ENCODE results near the gene ATP13A1.

ATP13A1 gene

DNA sequence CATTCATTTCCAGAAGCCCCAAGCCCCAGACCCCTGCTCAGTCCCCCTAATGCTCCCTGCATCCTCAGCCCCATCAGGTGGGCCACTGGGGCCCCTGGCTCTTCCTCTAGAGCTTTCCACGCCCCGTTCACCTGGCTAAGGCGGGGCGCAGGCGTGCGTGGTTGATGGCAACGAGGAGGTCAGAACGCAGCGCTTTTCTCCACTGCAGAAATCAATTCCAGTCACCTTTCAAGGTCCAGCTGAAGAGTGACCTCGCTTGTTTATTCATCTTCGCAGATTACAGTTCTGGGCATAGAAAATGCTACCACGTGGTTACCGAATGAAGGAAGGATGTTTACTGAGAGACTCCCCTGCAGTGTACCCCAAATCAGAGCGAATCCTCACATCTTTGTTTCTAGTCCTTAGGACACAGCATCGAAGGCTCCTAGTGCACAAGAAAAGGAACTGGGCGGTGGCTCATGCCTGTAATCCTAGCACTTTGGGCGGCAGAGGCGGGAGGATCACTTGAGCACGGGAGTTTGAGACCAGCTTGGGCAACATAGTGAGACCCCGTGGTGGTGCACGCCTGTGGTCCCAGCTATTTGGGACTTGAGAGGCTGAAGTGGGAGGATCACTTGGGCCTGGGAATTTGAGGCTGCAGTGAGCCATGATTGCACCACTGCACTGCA lies 44.2 kb downstream of the ATP13A1 start:
- TF ChIP-seq ZFP3 (CRISPR knock-in tag; IDR thresholded peaks at IDR 0.05) (no peak), OSR1 (CRISPR knock-in tag; IDR thresholded peaks at IDR 0.05) (no peak), ISL1 (CRISPR knock-in tag; IDR thresholded peaks at IDR 0.05) (no peak), ZFP30 (CRISPR knock-in tag; IDR thresholded peaks at IDR 0.05) (no peak), ARNTL (CRISPR knock-in tag; IDR thresholded peaks at IDR 0.05; ENCODE audit: borderline replicate concordance, low read depth) (no peak), CSDC2 (CRISPR knock-in tag; IDR thresholded peaks at IDR 0.05) (no peak), RARB (CRISPR knock-in tag; IDR thresholded peaks at IDR 0.05) (no peak), ZNF8 (CRISPR knock-in tag; IDR thresholded peaks at IDR 0.05) (no peak), GLIS3 (CRISPR knock-in tag; IDR thresholded peaks at IDR 0.05) (no peak), ZC3H10 (CRISPR knock-in tag; IDR thresholded peaks at IDR 0.05) (no peak), ESRRG (CRISPR knock-in tag; IDR thresholded peaks at IDR 0.05) (no peak)
- TF ChIP-seq, protein P1, sequence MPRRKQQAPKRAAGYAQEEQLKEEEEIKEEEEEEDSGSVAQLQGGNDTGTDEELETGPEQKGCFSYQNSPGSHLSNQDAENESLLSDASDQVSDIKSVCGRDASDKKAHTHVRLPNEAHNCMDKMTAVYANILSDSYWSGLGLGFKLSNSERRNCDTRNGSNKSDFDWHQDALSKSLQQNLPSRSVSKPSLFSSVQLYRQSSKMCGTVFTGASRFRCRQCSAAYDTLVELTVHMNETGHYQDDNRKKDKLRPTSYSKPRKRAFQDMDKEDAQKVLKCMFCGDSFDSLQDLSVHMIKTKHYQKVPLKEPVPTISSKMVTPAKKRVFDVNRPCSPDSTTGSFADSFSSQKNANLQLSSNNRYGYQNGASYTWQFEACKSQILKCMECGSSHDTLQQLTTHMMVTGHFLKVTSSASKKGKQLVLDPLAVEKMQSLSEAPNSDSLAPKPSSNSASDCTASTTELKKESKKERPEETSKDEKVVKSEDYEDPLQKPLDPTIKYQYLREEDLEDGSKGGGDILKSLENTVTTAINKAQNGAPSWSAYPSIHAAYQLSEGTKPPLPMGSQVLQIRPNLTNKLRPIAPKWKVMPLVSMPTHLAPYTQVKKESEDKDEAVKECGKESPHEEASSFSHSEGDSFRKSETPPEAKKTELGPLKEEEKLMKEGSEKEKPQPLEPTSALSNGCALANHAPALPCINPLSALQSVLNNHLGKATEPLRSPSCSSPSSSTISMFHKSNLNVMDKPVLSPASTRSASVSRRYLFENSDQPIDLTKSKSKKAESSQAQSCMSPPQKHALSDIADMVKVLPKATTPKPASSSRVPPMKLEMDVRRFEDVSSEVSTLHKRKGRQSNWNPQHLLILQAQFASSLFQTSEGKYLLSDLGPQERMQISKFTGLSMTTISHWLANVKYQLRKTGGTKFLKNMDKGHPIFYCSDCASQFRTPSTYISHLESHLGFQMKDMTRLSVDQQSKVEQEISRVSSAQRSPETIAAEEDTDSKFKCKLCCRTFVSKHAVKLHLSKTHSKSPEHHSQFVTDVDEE (CRISPR knock-in tag; IDR thresholded peaks at IDR 0.05): no peak
- no peak for ATAC-seq

DNA sequence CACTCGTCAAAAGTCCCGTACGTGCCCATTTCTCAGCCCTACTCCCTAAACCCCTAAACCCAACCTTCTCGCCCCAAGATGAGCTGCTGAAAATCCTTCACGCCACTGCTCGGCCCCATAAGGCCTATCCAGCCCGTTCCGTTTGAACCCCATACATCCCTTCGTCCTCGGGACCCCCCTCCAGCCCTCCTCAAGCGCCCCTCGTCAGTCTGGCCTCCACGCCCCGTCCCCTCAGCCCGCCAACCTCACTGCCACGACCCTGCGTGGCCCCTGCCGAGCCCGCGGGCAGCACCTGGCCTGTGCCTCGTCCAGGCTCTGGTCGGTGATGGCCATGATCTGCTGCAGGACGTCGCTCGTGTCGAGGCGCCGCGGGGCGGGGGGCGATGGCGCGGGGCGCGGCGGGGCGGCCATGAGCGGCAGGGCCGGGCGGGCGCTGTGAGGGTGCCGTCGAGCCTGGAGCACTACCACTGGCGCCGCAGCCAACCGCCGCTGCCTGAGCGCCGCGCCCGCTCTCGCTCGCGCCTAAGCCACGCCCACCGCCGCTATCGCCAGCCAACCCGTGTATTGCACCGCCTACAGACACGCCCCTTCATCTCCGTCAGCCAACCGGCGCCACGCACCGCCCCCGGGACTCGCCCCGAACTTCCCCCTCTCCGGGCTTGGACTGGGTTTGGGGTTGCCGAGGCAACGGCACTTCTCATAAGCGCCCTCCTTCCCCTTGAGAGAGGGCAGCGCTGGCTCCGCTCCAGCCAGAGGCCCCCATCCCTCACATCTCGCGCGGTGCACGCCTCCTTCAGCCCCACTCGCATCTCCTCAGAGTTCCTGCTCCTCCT lies 45.0 kb downstream of the ATP13A1 start, which contains the start of gene PBX4:
Gene PBX4 (minus strand): TSS at position 469 of the 833 bp plus-strand sequence. CDS start 58 bp downstream, at position 411.
- TF ChIP-seq, protein P2, sequence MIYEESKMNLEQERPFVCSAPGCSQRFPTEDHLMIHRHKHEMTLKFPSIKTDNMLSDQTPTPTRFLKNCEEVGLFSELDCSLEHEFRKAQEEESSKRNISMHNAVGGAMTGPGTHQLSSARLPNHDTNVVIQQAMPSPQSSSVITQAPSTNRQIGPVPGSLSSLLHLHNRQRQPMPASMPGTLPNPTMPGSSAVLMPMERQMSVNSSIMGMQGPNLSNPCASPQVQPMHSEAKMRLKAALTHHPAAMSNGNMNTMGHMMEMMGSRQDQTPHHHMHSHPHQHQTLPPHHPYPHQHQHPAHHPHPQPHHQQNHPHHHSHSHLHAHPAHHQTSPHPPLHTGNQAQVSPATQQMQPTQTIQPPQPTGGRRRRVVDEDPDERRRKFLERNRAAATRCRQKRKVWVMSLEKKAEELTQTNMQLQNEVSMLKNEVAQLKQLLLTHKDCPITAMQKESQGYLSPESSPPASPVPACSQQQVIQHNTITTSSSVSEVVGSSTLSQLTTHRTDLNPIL (CRISPR knock-in tag; IDR thresholded peaks at IDR 0.05; ENCODE audit: low read depth): no peak
- TF ChIP-seq ZC3H10 (CRISPR knock-in tag; IDR thresholded peaks at IDR 0.05): no peak
- TF ChIP-seq, protein P3, sequence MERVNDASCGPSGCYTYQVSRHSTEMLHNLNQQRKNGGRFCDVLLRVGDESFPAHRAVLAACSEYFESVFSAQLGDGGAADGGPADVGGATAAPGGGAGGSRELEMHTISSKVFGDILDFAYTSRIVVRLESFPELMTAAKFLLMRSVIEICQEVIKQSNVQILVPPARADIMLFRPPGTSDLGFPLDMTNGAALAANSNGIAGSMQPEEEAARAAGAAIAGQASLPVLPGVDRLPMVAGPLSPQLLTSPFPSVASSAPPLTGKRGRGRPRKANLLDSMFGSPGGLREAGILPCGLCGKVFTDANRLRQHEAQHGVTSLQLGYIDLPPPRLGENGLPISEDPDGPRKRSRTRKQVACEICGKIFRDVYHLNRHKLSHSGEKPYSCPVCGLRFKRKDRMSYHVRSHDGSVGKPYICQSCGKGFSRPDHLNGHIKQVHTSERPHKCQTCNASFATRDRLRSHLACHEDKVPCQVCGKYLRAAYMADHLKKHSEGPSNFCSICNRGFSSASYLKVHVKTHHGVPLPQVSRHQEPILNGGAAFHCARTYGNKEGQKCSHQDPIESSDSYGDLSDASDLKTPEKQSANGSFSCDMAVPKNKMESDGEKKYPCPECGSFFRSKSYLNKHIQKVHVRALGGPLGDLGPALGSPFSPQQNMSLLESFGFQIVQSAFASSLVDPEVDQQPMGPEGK (CRISPR knock-in tag; IDR thresholded peaks at IDR 0.05; ENCODE audit: borderline replicate concordance): no peak
- no peak for TF ChIP-seq GLIS3 (CRISPR knock-in tag; IDR thresholded peaks at IDR 0.05)
- no peak for TF ChIP-seq TOX (CRISPR knock-in tag; IDR thresholded peaks at IDR 0.05; ENCODE audit: borderline replicate concordance)
- no peak for TF ChIP-seq BACH2 (CRISPR knock-in tag; IDR thresholded peaks at IDR 0.05; ENCODE audit: borderline replicate concordance)
- TF ChIP-seq CSDC2 (CRISPR knock-in tag; IDR thresholded peaks at IDR 0.05): no peak
- no peak for TF ChIP-seq PPARA (CRISPR knock-in tag; IDR thresholded peaks at IDR 0.05; ENCODE audit: borderline replicate concordance)
- TF ChIP-seq SNAI2 (CRISPR knock-in tag; IDR thresholded peaks at IDR 0.05): no peak
- TF ChIP-seq ZFP3 (CRISPR knock-in tag; IDR thresholded peaks at IDR 0.05): no peak
- no peak for TF ChIP-seq RARB (CRISPR knock-in tag; IDR thresholded peaks at IDR 0.05)
- ATAC-seq: peak; percentile 97

DNA sequence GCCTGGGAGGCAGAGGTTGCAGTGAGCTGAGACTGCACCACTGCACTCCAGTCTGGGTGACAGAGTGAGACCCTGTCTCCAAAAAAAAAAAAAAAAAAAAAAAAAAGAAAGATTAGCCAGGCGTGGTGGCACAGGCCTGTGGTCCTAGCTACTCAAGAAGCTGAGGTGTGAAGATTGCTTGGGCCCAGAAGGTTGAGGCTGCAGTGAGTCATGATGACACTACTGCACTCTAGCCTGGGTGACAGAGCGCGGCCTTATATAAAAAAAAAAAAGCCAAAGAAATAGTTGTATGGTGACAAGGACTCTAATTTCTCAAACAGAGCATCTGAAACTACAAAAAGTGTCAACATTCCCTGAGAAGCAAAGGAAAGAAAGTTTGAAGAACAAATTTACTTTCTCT lies 48.4 kb downstream of the ATP13A1 start:
- ATAC-seq: no peak
- no peak for TF ChIP-seq GLIS3 (CRISPR knock-in tag; IDR thresholded peaks at IDR 0.05)
- TF ChIP-seq, protein P2 (CRISPR knock-in tag; IDR thresholded peaks at IDR 0.05; ENCODE audit: low read depth): no peak
- no peak for TF ChIP-seq RARB (CRISPR knock-in tag; IDR thresholded peaks at IDR 0.05)
- TF ChIP-seq BACH2 (CRISPR knock-in tag; IDR thresholded peaks at IDR 0.05; ENCODE audit: borderline replicate concordance): no peak
- TF ChIP-seq, protein P1 (CRISPR knock-in tag; IDR thresholded peaks at IDR 0.05): no peak
- TF ChIP-seq, protein P4, sequence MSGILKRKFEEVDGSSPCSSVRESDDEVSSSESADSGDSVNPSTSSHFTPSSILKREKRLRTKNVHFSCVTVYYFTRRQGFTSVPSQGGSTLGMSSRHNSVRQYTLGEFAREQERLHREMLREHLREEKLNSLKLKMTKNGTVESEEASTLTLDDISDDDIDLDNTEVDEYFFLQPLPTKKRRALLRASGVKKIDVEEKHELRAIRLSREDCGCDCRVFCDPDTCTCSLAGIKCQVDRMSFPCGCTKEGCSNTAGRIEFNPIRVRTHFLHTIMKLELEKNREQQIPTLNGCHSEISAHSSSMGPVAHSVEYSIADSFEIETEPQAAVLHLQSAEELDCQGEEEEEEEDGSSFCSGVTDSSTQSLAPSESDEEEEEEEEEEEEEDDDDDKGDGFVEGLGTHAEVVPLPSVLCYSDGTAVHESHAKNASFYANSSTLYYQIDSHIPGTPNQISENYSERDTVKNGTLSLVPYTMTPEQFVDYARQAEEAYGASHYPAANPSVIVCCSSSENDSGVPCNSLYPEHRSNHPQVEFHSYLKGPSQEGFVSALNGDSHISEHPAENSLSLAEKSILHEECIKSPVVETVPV (CRISPR knock-in tag; IDR thresholded peaks at IDR 0.05): no peak
- no peak for TF ChIP-seq ZNF565 (CRISPR knock-in tag; conservative IDR thresholded peaks at IDR 0.05; ENCODE audit: low read depth)
- no peak for TF ChIP-seq ZFP30 (CRISPR knock-in tag; IDR thresholded peaks at IDR 0.05)
- TF ChIP-seq, protein P3 (CRISPR knock-in tag; IDR thresholded peaks at IDR 0.05; ENCODE audit: borderline replicate concordance): no peak
- no peak for TF ChIP-seq ZFP3 (CRISPR knock-in tag; IDR thresholded peaks at IDR 0.05)
- no peak for TF ChIP-seq ZNF8 (CRISPR knock-in tag; IDR thresholded peaks at IDR 0.05)
- TF ChIP-seq TCF4 (CRISPR knock-in tag; IDR thresholded peaks at IDR 0.05; ENCODE audit: borderline replicate concordance): no peak
- no peak for TF ChIP-seq PPARA (CRISPR knock-in tag; IDR thresholded peaks at IDR 0.05; ENCODE audit: borderline replicate concordance)
